Cardiac septum (tissue), 1 donor: ENCODE measurements around the gene IRAG1. TPM values are rescaled to one million over a fixed set of nuclear protein-coding genes. Genes with fewer than 3 reads are reported as not detected.
A peak's percentile ranks its signal among the peaks of the same experiment; 100 is the strongest.

Experiments used
- DNase-seq: peaks from one replicate; pipeline ENCODE4 v3.0.0-alpha.2; 2020; ENCODE audit warnings: low spot score
- intact Hi-C: fragments of 100-400 bp; cut with DNase I; formaldehyde crosslinking; loops from one replicate; pipeline ENCODE4 v1.14.0; 2022
- long read RNA-seq: library from polyadenylated mRNA; unstranded; transcript quantifications from one replicate; pipeline ENCODE4 v2.0.0, GENCODE V29; 2021
- total RNA-seq: library from RNA; stranded (reverse); fragmentation: NEBNext Ultra II Directional; extraction: Animal tissue kit (Norgen Biotek cat#: 25700); gene quantifications from one replicate; pipeline ENCODE4 v1.2.1, GENCODE V29; 2021
- donor health status: DM: no; HTN: no; CAD: no.

The IRAG1 gene, protein sequence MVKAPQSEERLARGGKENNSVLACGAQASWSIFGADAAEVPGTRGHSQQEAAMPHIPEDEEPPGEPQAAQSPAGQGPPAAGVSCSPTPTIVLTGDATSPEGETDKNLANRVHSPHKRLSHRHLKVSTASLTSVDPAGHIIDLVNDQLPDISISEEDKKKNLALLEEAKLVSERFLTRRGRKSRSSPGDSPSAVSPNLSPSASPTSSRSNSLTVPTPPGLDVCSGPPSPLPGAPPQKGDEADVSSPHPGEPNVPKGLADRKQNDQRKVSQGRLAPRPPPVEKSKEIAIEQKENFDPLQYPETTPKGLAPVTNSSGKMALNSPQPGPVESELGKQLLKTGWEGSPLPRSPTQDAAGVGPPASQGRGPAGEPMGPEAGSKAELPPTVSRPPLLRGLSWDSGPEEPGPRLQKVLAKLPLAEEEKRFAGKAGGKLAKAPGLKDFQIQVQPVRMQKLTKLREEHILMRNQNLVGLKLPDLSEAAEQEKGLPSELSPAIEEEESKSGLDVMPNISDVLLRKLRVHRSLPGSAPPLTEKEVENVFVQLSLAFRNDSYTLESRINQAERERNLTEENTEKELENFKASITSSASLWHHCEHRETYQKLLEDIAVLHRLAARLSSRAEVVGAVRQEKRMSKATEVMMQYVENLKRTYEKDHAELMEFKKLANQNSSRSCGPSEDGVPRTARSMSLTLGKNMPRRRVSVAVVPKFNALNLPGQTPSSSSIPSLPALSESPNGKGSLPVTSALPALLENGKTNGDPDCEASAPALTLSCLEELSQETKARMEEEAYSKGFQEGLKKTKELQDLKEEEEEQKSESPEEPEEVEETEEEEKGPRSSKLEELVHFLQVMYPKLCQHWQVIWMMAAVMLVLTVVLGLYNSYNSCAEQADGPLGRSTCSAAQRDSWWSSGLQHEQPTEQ
- 6.4 TPM for total RNA-seq
- long read RNA-seq, partial matches to known transcripts, result 4 of 10 reads
- long read RNA-seq, other reads (novel, unspliced or antisense), result 6 of 10 reads

DNA sequence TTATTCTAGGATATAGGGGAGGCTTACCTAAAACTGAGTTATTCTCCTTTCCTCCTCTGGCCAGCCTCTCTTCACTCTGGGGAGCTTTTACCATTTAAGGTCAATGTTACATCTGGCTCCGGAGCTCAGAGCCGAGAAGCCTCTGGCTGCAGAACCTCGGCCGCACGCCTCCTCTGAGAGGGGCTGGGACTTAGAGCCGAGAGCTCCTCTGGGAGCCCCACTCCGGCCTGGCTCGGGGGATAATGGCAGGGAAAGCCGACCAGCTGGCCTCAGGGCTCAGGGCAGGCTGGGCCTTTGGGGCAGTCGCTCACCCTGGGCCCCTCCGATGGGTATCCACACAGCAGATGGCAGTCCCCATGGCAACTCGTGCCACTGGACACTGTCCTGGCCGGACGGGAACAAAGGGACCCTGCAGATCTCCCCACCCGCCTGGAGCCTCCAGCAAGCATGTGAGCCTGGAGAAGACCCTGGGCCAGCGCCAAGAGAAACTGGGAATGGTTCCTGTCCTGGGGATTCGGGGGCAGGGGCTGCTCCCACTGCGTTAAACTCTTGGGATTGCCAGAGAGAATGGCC lies at the start of gene IRAG1:
IRAG1 (minus strand) TSS at position 247 of the 573 bp plus-strand sequence; CDS start at position 94, 153 bp downstream.
- no peak for DNase-seq
- intact Hi-C loops, result no loop called here

- intact Hi-C loops, result no loop called here
- DNase-seq, result no peak
Measured at GRCh38 chr11:10742460-10743208, 49.1 kb upstream of the IRAG1 start.

DNA sequence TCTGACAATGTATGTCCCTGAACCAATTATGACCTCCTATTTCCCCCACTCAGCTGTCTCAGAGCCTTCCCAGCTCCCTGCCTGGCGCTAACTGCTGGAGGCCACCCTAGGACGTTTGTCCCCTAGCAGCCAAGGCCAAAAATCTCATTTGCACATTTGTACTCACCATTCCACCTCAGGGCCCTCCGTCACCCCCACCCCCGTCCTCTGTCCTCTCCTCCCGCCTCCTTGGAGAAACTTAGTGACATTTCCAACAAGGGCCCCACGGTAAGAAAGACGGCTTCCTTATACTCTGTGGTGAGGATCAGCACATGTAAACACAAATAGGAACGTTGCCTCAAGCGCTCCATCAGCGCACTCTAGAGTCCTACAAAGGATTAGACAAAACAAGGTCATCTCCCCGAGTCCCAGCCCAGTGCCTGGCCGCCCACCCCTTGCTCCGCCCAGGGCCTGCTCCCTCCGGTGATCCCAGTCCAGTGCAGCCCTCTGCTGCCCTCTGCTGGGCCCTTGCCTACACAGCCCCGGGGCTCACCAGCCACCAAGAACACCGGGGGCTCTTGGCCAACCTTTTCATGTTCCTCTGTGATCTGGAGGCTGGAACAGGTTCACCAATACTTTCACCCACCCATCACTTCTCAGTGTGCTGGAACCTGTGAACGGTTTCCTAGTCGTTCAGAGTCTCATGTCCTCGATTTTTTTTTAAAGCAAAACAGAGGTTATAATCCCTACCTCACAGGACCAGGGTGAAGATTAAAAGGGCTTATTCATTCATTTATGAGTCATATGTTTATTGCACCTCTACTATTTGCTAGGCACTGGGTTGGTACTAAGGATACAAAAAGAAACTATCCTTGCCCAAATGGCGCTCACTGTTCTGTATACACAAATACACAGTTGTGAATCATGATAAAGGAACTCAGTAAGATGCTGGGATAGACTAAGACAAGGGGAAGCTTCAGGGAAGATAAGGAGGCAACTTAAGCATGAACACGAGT lies 42.2 kb upstream of the IRAG1 start:
- peak; percentile 95 for DNase-seq
- intact Hi-C loops, result loop anchor here (2.0 to 10.0 kb wide), 5 partner anchors 81 to 329 kb away; partner anchors contain the start of gene LYVE1

- no peak for DNase-seq
- intact Hi-C loops, result loop anchor here (10.0 kb wide), 3 partner anchors 76 to 166 kb away; partner anchors contain the start of gene LYVE1
Measured at GRCh38 chr11:10731064-10731680, 37.6 kb upstream of the IRAG1 start.

GRCh38 chr11:10730151-10730550 lies 36.6 kb upstream of the IRAG1 start:
- intact Hi-C loops, result loop anchor here (10.0 kb wide), 3 partner anchors 75 to 165 kb away; partner anchors contain the start of gene LYVE1
- DNase-seq, result no peak

DNA sequence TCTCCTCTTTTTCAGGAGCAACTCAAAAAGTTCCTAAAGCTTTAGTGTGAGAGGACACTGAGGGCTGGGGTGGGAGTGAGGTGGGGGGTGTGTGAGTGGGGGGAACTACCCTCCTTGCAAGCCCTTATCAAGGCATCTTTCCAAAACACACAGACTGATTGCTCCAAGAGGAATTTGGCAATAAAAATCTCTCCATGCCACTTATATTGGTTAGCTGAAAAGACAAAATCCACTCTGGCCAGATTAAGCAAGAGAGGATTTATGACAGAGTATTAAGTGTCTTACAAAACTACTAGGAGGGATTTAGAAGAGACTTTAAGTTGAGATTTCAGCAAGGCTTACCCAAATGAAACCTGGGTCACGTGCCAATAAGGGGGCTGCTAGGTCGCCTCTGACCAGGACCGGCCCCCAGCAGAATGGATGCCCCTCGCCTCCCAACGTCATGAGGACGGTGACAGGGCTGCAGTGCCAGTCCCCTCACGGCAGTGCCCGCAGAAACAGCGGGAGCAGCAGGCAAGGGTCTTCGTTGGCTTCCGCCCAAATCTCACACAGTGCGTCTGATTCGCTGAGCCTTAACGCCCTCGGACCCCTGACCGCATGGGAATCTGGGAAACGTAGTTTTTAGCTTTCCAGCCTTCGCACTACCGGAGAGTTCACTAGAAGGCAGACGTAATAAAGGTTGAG lies 35.4 kb upstream of the IRAG1 start:
- intact Hi-C loops, result no loop called here
- no peak for DNase-seq

GRCh38 chr11:10728154-10728553 lies 34.6 kb upstream of the IRAG1 start:
- intact Hi-C loops, result no loop called here
- no peak for DNase-seq

DNA sequence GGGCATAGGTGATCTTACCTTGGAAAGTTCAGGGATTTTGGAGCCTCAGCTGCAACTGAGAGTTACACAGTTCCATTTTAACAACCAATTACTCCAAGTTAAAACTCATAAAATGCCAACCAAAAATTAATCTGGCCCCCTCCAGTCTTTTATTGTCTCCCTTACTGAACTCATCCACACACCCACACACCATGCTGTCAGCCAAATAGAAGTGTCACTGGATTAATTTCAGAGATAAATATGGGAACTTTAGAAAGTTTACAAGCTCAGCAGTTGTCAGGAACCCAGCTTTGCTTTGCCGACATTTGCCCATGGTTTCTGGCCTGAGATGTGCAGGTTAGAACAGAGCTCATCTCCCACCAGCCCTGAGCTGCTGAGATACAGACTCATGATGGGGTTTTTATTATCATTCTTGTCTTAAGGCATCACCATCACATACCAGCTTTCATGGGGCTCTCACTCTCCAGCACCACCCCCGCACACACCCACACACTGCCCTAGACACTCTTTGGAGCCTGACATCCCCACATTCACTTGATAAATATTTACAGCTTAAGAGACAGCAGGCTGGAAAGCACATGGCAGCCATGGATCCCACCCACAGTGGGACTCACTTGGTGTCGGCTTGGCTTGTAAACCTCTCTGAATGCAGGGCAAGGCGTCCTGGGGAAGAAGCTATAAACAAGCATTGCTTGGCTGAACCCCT lies 33.7 kb upstream of the IRAG1 start:
- no peak for DNase-seq
- intact Hi-C loops, result no loop called here

DNA sequence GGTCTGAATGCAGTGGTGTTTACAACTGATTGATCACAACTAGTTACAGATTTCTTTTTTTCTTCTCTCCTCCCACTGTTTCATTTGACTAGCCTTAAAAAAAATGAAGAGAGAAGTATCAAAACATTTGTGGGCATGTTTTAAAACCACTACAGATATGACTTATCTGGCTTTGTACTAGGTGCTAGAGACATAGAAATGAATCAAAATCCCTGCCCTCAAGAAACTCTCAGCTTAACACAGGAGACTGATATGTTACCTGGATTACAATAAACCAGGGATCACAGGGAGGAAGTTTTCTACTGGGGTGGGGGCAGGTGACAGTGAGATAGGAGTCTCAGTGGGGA lies 32.3 kb upstream of the IRAG1 start:
- no peak for DNase-seq
- intact Hi-C loops, result no loop called here

- DNase-seq, result no peak
- intact Hi-C loops, result no loop called here
Measured at GRCh38 chr11:10725114-10725906, 31.8 kb upstream of the IRAG1 start.

- DNase-seq, result peak; percentile 12
- intact Hi-C loops, result no loop called here
Measured at GRCh38 chr11:10722307-10722706, 28.8 kb upstream of the IRAG1 start.

DNA sequence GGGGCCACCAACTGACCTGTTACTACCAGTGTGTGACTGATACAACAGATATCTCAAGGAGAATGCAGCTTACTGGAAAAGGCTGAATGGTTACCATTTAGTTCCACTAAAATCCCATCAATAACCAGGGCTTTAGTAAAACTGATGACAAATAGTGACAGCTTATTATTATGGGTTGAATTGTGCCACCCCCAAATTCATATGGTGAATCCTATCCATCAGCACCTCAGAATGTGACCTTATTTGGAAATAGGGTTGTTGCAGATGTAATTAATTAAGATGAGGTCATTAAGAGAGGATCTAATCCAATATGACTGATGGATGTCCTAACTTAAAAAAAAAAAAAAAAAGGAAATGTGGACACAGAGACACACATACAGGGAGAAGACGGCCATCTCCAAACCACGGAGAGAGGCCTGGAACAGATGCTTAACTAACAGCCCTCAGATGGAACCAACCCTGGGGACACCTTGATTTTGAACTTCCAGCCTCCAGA lies 27.4 kb upstream of the IRAG1 start:
- intact Hi-C loops, result no loop called here
- DNase-seq, result peak; percentile 1

- intact Hi-C loops, result no loop called here
Measured at GRCh38 chr11:10719616-10720015, 26.1 kb upstream of the IRAG1 start.

GRCh38 chr11:10716543-10717259 lies 23.1 kb upstream of the IRAG1 start:
- intact Hi-C loops, result no loop called here
- DNase-seq, result peak; percentile 27

More at GRCh38 chr11:10719616-10720015, 26.1 kb upstream of the IRAG1 start:
- DNase-seq, result no peak

- intact Hi-C loops, result no loop called here
- DNase-seq, result no peak
Measured at GRCh38 chr11:10716122-10716521, 22.6 kb upstream of the IRAG1 start.
